IgD-negative memory B cell (primary cell): Measurements from ENCODE around the gene POLR2I. TPM values are rescaled to one million over a fixed set of nuclear protein-coding genes. Genes with fewer than 3 reads are reported as not detected.

Experiments
- H3K27ac Mint-ChIP-seq, 3 donors: one replicate each; pipeline ENCODE4 v1.8.0; 2020 to 2022; ENCODE audit warnings: mild to moderate bottlenecking in 3 of 3, mixed read lengths in 3 of 3, moderate library complexity in 1 of 3
- H3K27me3 Mint-ChIP-seq: one replicate; pipeline ENCODE4 v1.8.0; 2021; ENCODE audit warnings: mixed read lengths
- H3K36me3 Mint-ChIP-seq: one replicate; pipeline ENCODE4 v1.8.0; 2020; ENCODE audit warnings: mild to moderate bottlenecking, mixed read lengths
- H3K4me1 Mint-ChIP-seq, 3 donors: one replicate each; pipeline ENCODE4 v1.8.0; 2020 to 2022; ENCODE audit warnings: mixed read lengths in 3 of 3, mild to moderate bottlenecking in 1 of 3
- H3K4me3 Mint-ChIP-seq, 4 donors: one replicate each; pipeline ENCODE4 v1.8.0; 2020 to 2022; ENCODE audit warnings: mild to moderate bottlenecking in 4 of 4, mixed read lengths in 4 of 4, moderate library complexity in 3 of 4
- H3K9me3 Mint-ChIP-seq, 3 donors: one replicate each; pipeline ENCODE4 v1.8.0; 2020 to 2021; ENCODE audit warnings: mixed read lengths in 3 of 3, mild to moderate bottlenecking in 1 of 3
- polyA plus RNA-seq: library from polyadenylated mRNA; unstranded; fragments of 300-500 nt; fragmentation: Illumina TruSeq; gene quantifications from one replicate; pipeline ENCODE4 v1.2.3, GENCODE V29; 2021

The POLR2I gene
- polyA plus RNA-seq, 1 donor from 2014 or later, result 144 TPM

- no peaks in the 10 kb centered on the region for H3K27me3 Mint-ChIP-seq
- H3K27ac Mint-ChIP-seq, result peak within 1 kb of the TSS; percentile 99
- H3K36me3 Mint-ChIP-seq, result peaks cover 9% of the 10 kb centered on the region
- peaks cover 0 to 31% (median 19%) of the 10 kb centered on the region in 3 donors for H3K4me1 Mint-ChIP-seq
- peak within 1 kb of the TSS; percentile 81 to 99 (median 96) for H3K4me3 Mint-ChIP-seq
- H3K9me3 Mint-ChIP-seq, result no peaks in the 10 kb centered on the region
Observed at GRCh38 chr19:36115453-36116343, 1.0 kb upstream of the POLR2I start, which contains the start of gene TBCB. Gene TBCB, plus strand, starts transcription at chr19:36115468. Its CDS starts 93 bp downstream, at chr19:36115561.

DNA sequence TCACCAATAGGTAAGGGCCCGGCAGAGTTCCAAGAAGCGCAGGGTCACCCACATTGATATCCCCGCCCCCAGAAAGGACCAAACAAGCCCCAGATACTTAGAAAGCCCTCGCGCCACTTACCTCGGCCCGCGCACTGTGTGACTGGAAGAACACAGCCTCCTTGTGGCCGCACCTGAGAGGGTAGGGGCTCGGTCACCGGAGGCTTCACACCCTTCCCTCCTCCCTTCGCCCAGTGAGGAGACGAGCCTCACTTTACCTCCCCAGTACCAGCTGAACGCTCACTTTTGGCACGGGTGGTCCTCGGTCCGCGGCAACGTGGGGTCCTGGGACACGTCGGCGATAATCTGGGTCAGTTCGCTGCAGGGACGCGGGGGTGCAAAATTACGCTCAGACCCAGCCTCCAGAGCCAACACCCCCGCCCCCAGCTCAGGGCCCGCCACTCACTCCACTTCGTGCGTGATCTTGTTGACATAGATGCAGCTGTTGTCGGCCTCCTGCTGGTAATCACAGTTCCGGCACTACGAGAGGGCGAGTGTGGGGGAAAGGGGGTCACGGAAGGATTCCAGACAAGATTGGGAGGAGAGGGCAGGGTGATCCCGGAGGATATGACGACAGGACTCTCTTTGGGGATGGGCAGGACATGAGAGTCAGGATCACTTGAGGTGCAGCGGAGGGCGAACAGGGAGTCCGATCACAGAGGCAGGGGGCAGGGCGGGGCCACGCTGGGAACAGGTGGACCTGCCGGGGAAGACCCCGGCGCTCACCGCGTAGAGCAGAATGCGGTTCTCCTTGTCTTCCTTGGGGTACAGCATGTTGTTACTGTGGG is 568 bp downstream of the POLR2I start:
- no peaks in the 10 kb centered on the region for H3K27me3 Mint-ChIP-seq
- peaks cover 9% of the 10 kb centered on the region for H3K36me3 Mint-ChIP-seq
- H3K4me1 Mint-ChIP-seq, result peaks cover 0 to 31% (median 19%) of the 10 kb centered on the region in 3 donors
- H3K27ac Mint-ChIP-seq, result peak overlapping the region; percentile 99
- H3K4me3 Mint-ChIP-seq, result peak overlapping the region; percentile 81 to 99 (median 96)
- no peaks in the 10 kb centered on the region for H3K9me3 Mint-ChIP-seq

DNA sequence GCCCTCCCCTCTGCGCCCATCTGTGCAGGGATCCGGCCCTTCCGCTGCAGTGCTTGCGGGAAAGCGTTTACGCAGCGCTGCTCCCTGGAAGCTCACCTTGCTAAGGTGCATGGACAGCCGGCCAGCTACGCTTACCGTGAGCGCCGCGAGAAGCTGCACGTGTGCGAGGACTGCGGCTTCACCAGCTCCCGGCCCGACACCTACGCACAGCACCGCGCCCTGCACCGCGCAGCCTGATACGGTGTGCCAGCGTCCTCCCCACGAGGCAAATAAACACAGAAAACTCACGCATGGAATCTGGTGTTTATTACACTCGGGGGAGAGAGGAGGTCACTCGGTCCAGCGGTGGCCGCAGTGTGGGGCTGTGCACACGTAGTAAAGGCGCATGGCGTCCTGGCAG is 1.2 kb downstream of the POLR2I start:
- peaks cover 9% of the 10 kb centered on the region for H3K36me3 Mint-ChIP-seq
- no peaks in the 10 kb centered on the region for H3K9me3 Mint-ChIP-seq
- H3K4me1 Mint-ChIP-seq, result peaks cover 0 to 31% (median 19%) of the 10 kb centered on the region in 3 donors
- H3K27me3 Mint-ChIP-seq, result no peaks in the 10 kb centered on the region
- H3K4me3 Mint-ChIP-seq, result peak overlapping the region; percentile 81 to 99 (median 96)
- peak overlapping the region; percentile 67 to 99 (median 73) for H3K27ac Mint-ChIP-seq

DNA sequence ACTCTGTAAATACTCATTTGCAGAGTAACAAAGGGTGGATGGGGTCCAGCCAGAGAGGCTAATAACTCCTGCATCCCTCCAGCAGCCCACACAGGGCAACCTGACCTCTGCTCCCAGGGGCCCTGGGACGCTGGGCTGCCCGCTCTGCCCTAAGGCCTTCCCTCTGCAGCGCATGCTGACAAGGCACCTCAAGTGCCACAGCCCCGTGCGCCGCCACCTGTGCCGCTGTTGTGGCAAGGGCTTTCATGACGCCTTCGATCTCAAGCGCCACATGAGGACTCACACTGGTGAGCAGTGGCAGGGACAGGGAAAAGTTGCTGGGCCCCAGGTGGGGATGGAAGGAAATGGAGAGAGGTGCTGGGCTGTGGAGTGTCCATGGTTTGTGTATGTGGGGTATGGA is 2.0 kb downstream of the POLR2I start:
- Mint-ChIP-seq H3K4me3 (peak overlapping the region; percentile 2 to 86 (median 74)), H3K9me3 (no peaks in the 10 kb centered on the region), H3K27me3 (no peaks in the 10 kb centered on the region), H3K4me1 (peaks cover 0 to 28% (median 14%) of the 10 kb centered on the region in 3 donors), H3K27ac (peak overlapping the region in 1 of 3 donors; percentile 76), H3K36me3 (peaks cover 6% of the 10 kb centered on the region)

GRCh38 chr19:36111200-36111539 is 3.5 kb downstream of the POLR2I start:
- H3K9me3 Mint-ChIP-seq, result no peaks in the 10 kb centered on the region
- no peak overlapping the region for H3K4me3 Mint-ChIP-seq
- peaks cover 7% of the 10 kb centered on the region for H3K36me3 Mint-ChIP-seq
- H3K27ac Mint-ChIP-seq, result no peak overlapping the region
- H3K4me1 Mint-ChIP-seq, result peaks cover 0 to 20% (median 8%) of the 10 kb centered on the region in 3 donors
- H3K27me3 Mint-ChIP-seq, result no peaks in the 10 kb centered on the region

DNA sequence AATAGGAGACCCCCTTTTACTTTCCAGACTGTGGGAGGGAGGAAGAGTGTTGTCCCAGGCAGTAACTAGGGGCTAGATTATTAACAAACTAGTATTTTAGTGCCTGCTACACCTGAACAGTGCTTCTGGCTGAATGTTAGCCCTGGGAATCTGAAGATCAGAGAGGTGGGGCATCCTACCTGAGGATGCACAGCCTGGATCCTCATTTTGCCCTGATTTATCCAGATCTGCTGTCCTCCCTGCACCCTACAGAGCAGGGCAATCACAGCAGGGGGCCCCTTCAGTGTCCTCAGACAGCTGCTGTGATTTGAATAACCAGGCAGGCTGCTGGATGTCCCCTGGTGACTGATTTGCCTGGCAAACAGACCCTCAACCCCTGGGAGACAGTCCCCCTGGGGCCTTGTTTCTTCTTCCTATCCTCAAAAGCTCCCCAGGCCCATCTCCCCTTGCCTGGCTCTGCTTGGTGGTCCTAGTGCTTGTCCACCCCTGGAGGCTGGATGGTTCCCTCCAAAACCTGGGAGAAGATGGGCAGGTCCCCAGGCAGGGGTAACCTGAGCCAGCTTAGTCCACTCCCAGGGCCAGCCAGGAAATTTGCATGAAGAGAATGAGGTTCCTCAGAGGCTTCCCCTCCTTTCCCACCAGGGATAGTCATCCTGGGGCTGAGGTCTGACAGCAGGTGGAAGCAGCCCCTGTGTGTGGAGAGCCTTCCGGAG is 4.0 kb downstream of the POLR2I start, which contains the start of gene OVOL3:
OVOL3 (plus strand) TSS at position 657 of the 713 bp plus-strand sequence. CDS start 60 bp downstream, outside the sequence.
- peak within 1 kb of the TSS in 1 of 4 donors; percentile 81 for H3K4me3 Mint-ChIP-seq
- no peaks in the 10 kb centered on the region for H3K27me3 Mint-ChIP-seq
- peak within 1 kb of the TSS in 1 of 3 donors; percentile 76 for H3K27ac Mint-ChIP-seq
- H3K4me1 Mint-ChIP-seq, result peaks cover 0 to 18% (median 8%) of the 10 kb centered on the region in 3 donors
- H3K9me3 Mint-ChIP-seq, result no peaks in the 10 kb centered on the region
- H3K36me3 Mint-ChIP-seq, result peaks cover 7% of the 10 kb centered on the region

DNA sequence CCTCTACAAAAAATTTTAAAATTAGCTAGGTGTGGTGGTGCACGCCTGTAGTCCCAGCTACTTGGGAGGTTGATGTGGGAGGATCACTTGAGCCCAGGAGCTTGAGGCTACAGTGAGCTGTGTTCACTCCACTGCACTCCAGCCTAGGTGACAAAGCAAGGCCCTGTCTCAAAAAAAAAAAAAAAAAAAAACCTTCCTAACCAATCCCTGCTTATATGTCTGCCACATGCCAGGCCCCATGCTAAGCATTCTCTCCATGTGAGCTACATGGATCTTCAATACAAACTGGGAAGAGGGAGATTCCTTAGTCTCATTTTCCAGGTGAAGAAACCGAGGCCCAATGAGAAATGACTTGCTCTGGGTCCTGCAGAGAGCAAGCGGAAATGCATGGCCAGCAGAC is 6.0 kb downstream of the POLR2I start:
- Mint-ChIP-seq H3K4me3 (peak overlapping the region in 1 of 4 donors; percentile 45), H3K9me3 (no peaks in the 10 kb centered on the region), H3K27ac (peak overlapping the region in 2 of 3 donors; percentile 71 to 80), H3K27me3 (no peaks in the 10 kb centered on the region), H3K4me1 (peaks cover 0 to 8% (median 5%) of the 10 kb centered on the region in 3 donors), H3K36me3 (peaks cover 7% of the 10 kb centered on the region)

- Mint-ChIP-seq H3K27ac (no peak overlapping the region), H3K27me3 (no peaks in the 10 kb centered on the region)
Observed at GRCh38 chr19:36106991-36107390, 7.7 kb downstream of the POLR2I start.

DNA sequence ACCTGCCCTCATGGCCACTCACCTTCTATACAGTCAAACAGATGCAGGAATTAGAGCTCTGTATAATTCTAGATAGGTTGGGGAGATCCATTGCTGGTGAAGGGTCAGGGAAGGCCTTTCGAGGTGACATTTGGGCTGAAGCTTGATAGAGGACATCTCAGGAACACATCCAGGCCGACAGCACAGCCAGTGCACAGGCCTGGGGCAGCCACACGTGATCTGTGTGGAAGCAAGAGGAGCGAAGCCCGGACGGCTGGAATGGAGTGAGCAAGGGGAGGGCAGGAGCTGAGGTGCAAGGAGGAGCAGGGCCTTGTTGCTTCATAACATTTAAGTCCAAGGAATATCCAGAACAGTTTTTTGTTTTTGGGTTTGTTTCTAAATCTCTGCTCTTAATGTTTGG is 8.2 kb downstream of the POLR2I start:
- Mint-ChIP-seq H3K9me3 (no peaks in the 10 kb centered on the region), H3K36me3 (peaks cover 1% of the 10 kb centered on the region), H3K27me3 (no peaks in the 10 kb centered on the region), H3K4me1 (no peaks in the 10 kb centered on the region), H3K27ac (peak overlapping the region in 1 of 3 donors; percentile 79), H3K4me3 (peak overlapping the region in 1 of 4 donors; percentile 43)

More at GRCh38 chr19:36106991-36107390, 7.7 kb downstream of the POLR2I start:
- Mint-ChIP-seq H3K36me3 (peaks cover 1% of the 10 kb centered on the region), H3K4me3 (peak overlapping the region in 2 of 4 donors; percentile 35 to 74), H3K9me3 (no peaks in the 10 kb centered on the region), H3K4me1 (no peaks in the 10 kb centered on the region)

DNA sequence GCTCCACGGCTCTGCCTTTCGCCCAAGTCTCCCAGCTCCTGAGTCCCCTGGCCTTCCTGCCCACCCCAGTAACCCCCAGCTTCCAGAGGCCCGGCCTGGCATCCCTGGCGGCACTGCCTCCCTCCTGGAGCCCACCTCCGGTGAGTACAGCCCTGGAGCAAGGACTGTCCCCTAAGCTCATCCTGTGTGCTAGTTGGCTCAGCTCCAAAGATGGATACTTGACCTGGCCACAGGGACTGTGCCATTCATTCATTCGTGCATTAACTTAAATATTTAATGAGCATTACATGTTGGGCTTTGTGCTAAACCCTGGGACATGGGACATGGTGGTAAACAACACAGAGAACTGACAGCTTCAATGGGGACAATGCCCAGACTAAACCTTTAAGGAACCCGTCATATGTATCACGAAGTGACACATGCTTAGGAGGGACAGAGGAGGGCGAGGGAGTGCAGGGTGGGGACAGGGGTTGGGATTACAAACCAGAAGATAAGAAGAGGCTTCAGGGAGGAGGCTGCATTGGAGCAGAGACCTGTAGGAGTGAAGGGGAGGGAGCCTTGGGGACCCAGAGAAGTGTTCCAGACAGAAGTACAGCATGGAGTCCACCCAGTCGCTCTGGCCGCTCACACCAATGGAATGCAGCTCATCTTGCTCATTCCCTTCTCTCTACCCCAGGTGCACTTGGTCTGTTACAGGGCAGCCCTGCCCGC is 10.7 kb downstream of the POLR2I start:
- Mint-ChIP-seq H3K4me3 (no peak overlapping the region), H3K9me3 (no peaks in the 10 kb centered on the region), H3K4me1 (peaks cover 0 to 4% (median 0%) of the 10 kb centered on the region in 3 donors), H3K36me3 (peaks cover 1% of the 10 kb centered on the region), H3K27ac (no peak overlapping the region), H3K27me3 (no peaks in the 10 kb centered on the region)

DNA sequence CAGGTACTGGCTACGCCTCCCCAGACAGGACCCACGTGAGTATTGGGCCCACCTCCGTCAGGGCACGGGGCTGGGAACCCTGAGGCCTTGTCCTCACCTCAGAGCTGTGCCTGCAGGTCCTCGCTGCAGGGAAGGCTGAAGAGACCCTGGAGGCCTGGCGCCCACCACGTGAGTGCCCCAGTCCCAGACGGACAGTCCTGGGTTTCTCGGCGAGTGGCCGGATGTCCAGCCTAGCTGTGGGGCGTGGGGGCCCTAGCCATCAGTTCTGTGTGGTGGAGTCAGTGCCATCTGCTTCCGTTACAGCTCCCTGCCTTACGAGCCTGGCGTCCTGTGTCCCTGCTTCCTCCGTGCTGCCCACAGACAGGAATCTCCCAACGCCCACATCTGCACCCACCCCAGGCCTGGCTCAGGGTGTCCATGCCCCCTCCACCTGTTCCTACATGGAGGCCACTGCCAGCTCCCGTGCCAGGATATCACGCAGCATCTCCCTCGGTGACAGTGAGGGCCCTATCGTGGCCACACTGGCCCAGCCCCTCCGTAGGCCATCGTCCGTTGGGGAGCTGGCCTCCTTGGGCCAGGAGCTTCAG is 11.5 kb downstream of the POLR2I start:
- Mint-ChIP-seq H3K4me3 (no peak overlapping the region), H3K4me1 (peaks cover 0 to 4% (median 0%) of the 10 kb centered on the region in 3 donors), H3K27me3 (no peaks in the 10 kb centered on the region), H3K36me3 (peaks cover 1% of the 10 kb centered on the region), H3K9me3 (no peaks in the 10 kb centered on the region), H3K27ac (no peak overlapping the region)

GRCh38 chr19:36101550-36102327 is 12.9 kb downstream of the POLR2I start:
- H3K27me3 Mint-ChIP-seq, result no peaks in the 10 kb centered on the region
- peaks cover 3% of the 10 kb centered on the region for H3K36me3 Mint-ChIP-seq
- no peak overlapping the region for H3K27ac Mint-ChIP-seq
- H3K4me3 Mint-ChIP-seq, result no peak overlapping the region
- H3K4me1 Mint-ChIP-seq, result peaks cover 0 to 4% (median 0%) of the 10 kb centered on the region in 3 donors
- no peaks in the 10 kb centered on the region for H3K9me3 Mint-ChIP-seq

GRCh38 chr19:36100476-36100875 is 14.2 kb downstream of the POLR2I start:
- peaks cover 3% of the 10 kb centered on the region for H3K36me3 Mint-ChIP-seq
- no peak overlapping the region for H3K27ac Mint-ChIP-seq
- H3K27me3 Mint-ChIP-seq, result no peaks in the 10 kb centered on the region
- H3K9me3 Mint-ChIP-seq, result no peaks in the 10 kb centered on the region
- no peak overlapping the region for H3K4me3 Mint-ChIP-seq
- peaks cover 0 to 4% (median 0%) of the 10 kb centered on the region in 3 donors for H3K4me1 Mint-ChIP-seq
